KMS-11 (cell line): ENCODE measurements around the gene SS18.

Experiments used
- H2AFZ ChIP-seq: fragments of 200-600 bp; sonication (generic); 2 replicates; pipeline ENCODE4 v1.6.1; 2016; ENCODE audit warnings: antibody characterized with exemption, mixed run types, low read depth
- H3K27ac ChIP-seq: fragments of 200-600 bp; sonication (generic); 2 replicates; pipeline ENCODE4 v1.6.1; 2016; ENCODE audit warnings: mild to moderate bottlenecking, mixed run types
- H3K27me3 ChIP-seq: fragments of 200-600 bp; sonication (generic); 2 replicates; pipeline ENCODE4 v1.6.1; 2017; ENCODE audit warnings: mild to moderate bottlenecking, low read depth, mixed run types, moderate library complexity; ENCODE audit not compliant: insufficient read depth
- H3K36me3 ChIP-seq: fragments of 200-600 bp; sonication (generic); 2 replicates; pipeline ENCODE4 v1.6.1; 2017; ENCODE audit warnings: mild to moderate bottlenecking, mixed run types; ENCODE audit not compliant: insufficient read depth
- H3K4me1 ChIP-seq: fragments of 200-600 bp; sonication (generic); 2 replicates; pipeline ENCODE4 v1.6.1; 2016; ENCODE audit warnings: mild to moderate bottlenecking, low read depth, mixed run types; ENCODE audit not compliant: poor library complexity, severe bottlenecking
- H3K4me2 ChIP-seq: fragments of 200-600 bp; sonication (generic); 2 replicates; pipeline ENCODE4 v1.7.0; 2016; ENCODE audit warnings: mild to moderate bottlenecking, mixed run types
- H3K4me3 ChIP-seq: fragments of 200-600 bp; sonication (generic); IDR thresholded peaks from 2 replicates; pipeline ENCODE4 v1.6.1; 2017; ENCODE audit warnings: low read depth, low read length, mixed read lengths; ENCODE audit not compliant: insufficient read depth
- H3K79me2 ChIP-seq: fragments of 200-600 bp; sonication (generic); 2 replicates; pipeline ENCODE4 v1.6.1; 2016; ENCODE audit warnings: low read depth, mixed run types; ENCODE audit not compliant: insufficient read depth
- H3K9ac ChIP-seq: fragments of 200-600 bp; sonication (generic); 2 replicates; pipeline ENCODE4 v1.6.1; 2016; ENCODE audit warnings: mild to moderate bottlenecking, mixed run types
- H4K20me1 ChIP-seq: fragments of 200-600 bp; sonication (generic); 2 replicates; pipeline ENCODE4 v1.6.1; 2016; ENCODE audit warnings: mild to moderate bottlenecking, mixed run types; ENCODE audit not compliant: insufficient read depth
- CTCF ChIP-seq: fragments of 200-600 bp; sonication (generic); conservative IDR thresholded peaks from 2 replicates; pipeline ENCODE4 v1.6.1; 2017; ENCODE audit warnings: low read depth, mild to moderate bottlenecking, antibody characterized with exemption, low read length, moderate library complexity, mixed read lengths

Gene SS18

GRCh38 chr18:25992566-25992965 is 97.8 kb downstream of the SS18 start:
- no peak overlapping the region for H3K27ac ChIP-seq
- no peak overlapping the region for H2AFZ ChIP-seq
- no peaks in the 10 kb centered on the region for H3K4me1 ChIP-seq
- no peak overlapping the region for H3K9ac ChIP-seq
- TF ChIP-seq CTCF, result no peak
- no peaks in the 10 kb centered on the region for H3K36me3 ChIP-seq
- no peaks in the 10 kb centered on the region for H3K27me3 ChIP-seq
- no peaks in the 10 kb centered on the region for H3K79me2 ChIP-seq
- no peak overlapping the region for H3K4me2 ChIP-seq
- H4K20me1 ChIP-seq, result no peaks in the 10 kb centered on the region
- no peak overlapping the region for H3K4me3 ChIP-seq

- no peaks in the 10 kb centered on the region for H3K27me3 ChIP-seq
- H3K36me3 ChIP-seq, result no peaks in the 10 kb centered on the region
- no peak overlapping the region for H3K27ac ChIP-seq
- no peaks in the 10 kb centered on the region for H3K79me2 ChIP-seq
- TF ChIP-seq CTCF, result no peak
- no peak overlapping the region for H3K9ac ChIP-seq
- no peaks in the 10 kb centered on the region for H4K20me1 ChIP-seq
- no peak overlapping the region for H2AFZ ChIP-seq
- H3K4me2 ChIP-seq, result no peak overlapping the region
- H3K4me3 ChIP-seq, result no peak overlapping the region
- H3K4me1 ChIP-seq, result no peaks in the 10 kb centered on the region
Observed at GRCh38 chr18:25990473-25990872, 99.9 kb downstream of the SS18 start.

- Histone ChIP-seq H3K4me2 (no peak overlapping the region), H3K27me3 (no peaks in the 10 kb centered on the region), H3K4me1 (no peaks in the 10 kb centered on the region), H3K36me3 (no peaks in the 10 kb centered on the region), H3K27ac (no peak overlapping the region), H4K20me1 (no peaks in the 10 kb centered on the region), H3K9ac (no peak overlapping the region), H3K79me2 (no peaks in the 10 kb centered on the region), H3K4me3 (no peak overlapping the region), H2AFZ (no peak overlapping the region)
- no peak for TF ChIP-seq CTCF
Observed at GRCh38 chr18:25985707-25986394, 104.6 kb downstream of the SS18 start.

GRCh38 chr18:25983730-25984129 is 106.7 kb downstream of the SS18 start:
- Histone ChIP-seq H3K4me3 (no peak overlapping the region), H3K9ac (no peak overlapping the region), H2AFZ (no peak overlapping the region), H3K36me3 (no peaks in the 10 kb centered on the region), H3K79me2 (no peaks in the 10 kb centered on the region), H4K20me1 (no peaks in the 10 kb centered on the region), H3K4me1 (peaks cover 8% of the 10 kb centered on the region), H3K27ac (no peak overlapping the region), H3K27me3 (no peaks in the 10 kb centered on the region), H3K4me2 (no peak overlapping the region)
- no peak for TF ChIP-seq CTCF
